Germinal center (tissue), 1 donor: Measurements from ENCODE around the gene CACHD1.
"Not testable (repeated sequence)": the region's sequence is repeated elsewhere in the genome, so short reads cannot be mapped to it uniquely, and the experiment has no call there.

ENCODE experiments used
- DNase-seq: peaks from one replicate; pipeline ENCODE4 v3.0.0; 2012; ENCODE audit warnings: mixed read lengths, low spot score

CACHD1 gene

DNA sequence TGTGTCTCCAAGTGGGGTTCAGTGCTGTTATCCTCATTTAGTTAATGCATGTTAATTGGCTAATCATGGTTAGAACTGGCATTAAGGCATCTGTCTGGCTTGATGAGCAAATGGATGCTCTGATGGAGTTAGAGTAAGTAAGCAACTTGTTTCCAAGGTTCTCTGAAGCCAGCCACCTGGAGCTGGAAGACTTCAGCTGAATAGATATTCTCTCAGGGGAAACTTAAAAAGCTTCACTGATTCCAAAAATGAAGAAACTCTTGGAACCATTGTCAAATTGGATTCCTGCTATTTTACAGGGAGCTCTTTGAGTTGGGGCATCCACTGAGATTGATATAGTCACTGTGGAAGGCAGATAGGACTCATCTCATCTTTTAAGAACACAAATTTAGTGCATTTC is 118.9 kb downstream of the CACHD1 start:
- DNase-seq = no peak

- DNase-seq = no peak
Measured at GRCh38 chr1:64590316-64590715, 120.4 kb downstream of the CACHD1 start.

DNA sequence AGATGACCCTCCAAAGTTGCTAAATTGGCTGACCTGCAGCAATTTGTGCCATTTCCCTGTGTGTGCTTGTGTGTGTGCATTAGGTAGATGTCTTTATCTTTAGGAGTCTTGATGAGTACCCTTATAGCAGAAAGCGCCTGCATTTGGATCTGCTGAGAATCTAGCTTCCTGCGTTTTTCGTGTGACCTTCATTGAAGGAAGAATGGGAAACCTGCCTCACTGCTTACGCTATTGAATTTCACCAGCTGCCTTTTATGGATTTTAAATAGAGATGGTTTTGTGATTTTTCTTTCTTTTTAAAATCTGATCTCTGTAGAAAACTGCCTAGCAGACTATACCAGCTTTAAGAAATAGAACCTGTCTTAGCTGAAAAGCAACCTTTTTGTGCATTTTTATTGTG is 124.5 kb downstream of the CACHD1 start:
- no peak for DNase-seq

GRCh38 chr1:64595871-64596515 is 126.1 kb downstream of the CACHD1 start:
- no peak for DNase-seq

DNA sequence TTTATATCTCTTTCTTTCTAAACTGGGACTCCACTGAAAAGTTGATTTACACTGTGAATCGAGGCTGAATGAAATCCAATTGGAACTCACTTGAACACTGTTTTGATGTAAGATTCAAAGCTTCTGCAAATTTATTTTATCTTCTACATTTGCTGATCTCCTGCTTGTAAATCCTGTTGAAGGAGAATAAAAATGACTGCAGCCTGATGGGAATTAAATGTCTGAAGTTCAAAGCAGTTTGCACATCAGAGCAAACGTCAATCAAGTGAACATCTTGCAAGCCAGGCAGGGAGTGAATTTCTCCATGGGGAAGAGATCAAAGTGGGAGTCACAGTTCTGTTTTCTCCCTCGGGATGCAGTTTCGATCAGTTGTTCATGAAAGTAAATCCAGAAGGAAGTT is 127.2 kb downstream of the CACHD1 start:
- no peak for DNase-seq

DNA sequence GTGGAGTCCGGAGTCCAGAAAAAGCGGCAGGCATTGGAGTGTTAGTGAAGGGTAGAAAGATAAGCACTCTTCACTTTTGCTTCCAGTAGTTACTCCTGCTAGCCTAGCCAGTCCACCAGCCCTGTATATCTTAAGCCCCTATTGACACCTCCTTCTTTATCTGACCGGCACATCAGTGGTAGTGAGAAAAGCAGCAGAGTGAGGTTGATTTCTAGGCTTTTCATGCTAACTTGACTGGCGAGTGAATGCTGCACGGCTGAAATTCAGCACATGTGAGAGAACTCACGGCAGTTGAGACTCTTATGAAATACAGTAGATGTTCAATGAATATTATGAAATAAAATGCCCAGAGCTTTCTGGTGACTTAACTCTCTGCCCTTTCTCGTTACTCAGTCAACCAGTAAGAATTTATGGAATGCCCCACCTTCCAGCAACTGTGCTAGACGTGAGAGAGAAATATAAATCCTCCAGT is 128.2 kb downstream of the CACHD1 start:
- DNase-seq = no peak

DNA sequence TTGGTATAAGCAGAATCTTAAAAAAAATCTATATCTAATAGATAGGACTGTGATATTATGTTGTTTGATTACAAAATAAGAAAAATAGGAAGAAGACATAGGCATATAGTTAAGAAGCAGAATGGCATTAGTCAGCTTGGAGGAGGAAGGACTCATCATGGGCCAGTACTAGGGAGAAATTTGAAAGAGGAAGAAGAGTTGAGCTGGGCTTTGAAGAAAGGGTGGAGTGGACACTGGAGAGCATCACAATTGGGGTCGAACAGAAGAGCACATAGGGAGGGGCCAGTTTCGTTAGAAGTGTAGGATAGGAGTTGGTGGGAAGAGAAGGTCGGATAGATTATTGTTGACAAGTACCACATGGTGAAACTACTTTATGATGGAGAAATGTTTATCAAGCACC is 129.3 kb downstream of the CACHD1 start:
- no peak for DNase-seq

GRCh38 chr1:64601207-64601606 is 131.3 kb downstream of the CACHD1 start:
- DNase-seq = no peak

DNA sequence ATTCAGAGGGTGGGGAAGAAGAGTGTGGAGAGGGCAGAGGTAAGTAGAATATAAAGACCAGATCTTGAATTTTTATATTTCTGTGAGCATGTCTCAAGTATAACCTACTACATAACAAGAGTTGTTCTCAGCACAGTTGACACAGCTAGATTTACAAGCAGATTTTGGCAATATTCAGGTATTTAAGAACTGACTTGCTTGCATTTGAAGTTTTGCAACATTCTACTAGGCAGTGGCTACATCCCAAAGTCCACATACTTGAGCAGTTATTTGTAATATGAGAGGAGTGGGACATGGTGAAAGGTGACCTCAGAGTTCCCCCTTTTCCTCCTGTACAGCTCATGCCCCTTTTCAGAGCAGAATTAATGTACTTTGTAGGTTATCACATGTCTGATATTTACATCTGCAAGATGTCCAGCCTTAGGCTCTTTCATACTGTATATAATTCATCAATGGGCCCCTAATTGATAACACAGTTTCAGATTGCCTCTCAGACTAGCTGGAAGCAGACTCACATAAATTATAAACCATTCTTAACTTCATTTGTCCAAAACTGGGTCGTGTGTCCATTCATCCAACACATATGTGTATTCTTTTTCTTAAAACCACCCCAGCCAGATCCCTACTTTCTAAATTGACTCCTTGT is 138.2 kb downstream of the CACHD1 start:
- no peak for DNase-seq

- no peak for DNase-seq
Measured at GRCh38 chr1:64608651-64609048, 138.7 kb downstream of the CACHD1 start.

GRCh38 chr1:64610950-64611349 is 141.0 kb downstream of the CACHD1 start:
- DNase-seq = not testable (repeated sequence)

DNA sequence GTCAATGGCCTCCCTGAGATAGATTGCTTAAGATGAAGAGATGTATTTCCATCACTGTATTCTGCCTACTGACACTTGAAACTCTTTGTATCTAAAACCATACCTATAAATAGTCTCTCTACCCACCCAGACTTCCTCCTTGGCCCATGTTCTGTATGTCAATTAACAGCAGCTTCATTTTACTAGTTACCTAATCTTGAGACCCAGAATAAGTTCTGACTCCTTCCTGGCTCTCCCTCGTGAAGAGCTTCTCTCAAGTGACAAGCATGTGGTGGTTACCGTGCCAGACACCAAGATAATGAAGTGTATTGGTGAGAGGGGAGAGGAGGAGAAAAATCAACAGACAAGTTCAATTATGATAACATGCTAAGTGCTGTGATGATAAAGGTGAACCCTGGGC is 146.1 kb downstream of the CACHD1 start:
- no peak for DNase-seq

DNA sequence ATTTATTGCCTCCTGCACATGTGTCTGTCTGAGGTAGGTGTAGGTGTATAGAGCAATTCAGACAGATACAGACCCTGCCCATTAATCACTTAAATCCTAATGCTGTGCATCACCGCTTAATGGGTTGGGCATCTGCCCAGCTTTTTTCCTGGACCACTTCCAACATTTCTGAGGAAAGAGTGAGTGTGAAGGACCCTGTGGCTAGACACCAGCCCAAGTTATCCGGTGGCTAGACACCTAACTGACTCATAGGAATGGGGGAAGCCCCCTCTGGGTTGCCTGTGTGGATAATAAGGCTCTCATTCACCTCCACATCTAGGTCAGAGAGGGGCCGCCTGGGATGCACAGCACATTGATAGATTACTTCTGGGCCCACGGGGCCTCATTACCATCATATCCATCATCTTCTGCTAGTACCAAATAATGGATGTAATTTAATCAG is 153.8 kb downstream of the CACHD1 start:
- no peak for DNase-seq

DNA sequence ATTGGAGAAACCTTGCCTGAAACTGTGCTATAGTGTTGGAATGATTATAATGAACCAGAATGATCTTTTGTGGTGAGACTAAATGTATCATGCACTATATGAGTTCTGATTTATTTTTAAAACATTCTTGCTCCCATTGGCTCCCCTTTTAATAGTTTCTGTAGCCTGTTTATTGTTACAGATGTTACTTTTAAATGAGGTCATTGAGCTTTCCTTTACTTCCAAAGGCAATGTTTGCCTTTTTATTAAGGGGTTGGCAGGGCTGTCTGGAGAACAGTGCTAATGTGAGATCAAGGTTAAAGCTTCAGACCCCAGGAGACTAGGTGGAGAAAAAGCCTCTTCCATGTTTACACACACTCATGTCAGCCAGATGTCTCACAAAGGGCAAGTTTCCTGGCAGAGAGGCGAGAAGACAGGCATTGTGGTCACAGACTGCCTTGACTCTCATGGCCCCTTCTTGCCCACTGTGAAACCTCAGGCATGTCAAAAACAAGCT is 154.3 kb downstream of the CACHD1 start:
- DNase-seq = no peak

DNA sequence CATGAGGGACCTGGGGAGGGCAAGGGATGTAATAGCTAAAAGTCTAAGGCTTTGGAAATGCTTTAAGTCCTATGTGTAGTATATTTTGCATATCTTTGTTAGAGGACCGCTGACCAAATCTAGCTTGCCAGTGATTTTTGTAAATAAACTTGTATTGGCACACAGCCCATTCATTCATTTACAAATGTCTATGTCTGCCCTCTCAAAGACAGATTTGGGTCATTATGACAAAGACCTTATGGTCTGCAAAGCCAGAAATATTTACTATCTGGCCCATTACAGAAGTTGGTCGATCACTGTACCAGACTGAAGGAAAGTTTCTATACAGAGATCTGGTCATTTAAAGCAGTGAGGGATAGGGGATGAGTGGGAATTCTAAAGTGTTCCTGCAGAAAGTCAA is 154.9 kb downstream of the CACHD1 start:
- no peak for DNase-seq

DNA sequence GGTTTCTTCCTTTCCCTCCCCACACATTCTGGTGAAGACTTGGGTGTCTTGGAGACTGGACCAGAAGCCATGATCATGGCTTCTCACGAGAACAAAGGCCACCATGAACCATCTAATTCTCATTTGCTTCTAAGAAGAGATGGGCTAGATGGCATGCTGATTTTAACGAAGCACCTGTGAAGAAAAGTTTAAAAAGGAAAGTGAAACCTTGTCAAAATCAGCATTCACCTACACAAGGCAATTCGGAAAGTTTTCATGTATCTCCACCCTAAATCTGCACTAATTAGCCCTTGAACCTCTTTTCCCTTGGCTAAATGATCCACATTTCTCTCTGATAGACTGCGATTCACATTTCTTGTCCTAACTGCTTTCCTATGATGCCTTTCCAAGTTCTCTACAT is 160.7 kb downstream of the CACHD1 start:
- DNase-seq = no peak

DNA sequence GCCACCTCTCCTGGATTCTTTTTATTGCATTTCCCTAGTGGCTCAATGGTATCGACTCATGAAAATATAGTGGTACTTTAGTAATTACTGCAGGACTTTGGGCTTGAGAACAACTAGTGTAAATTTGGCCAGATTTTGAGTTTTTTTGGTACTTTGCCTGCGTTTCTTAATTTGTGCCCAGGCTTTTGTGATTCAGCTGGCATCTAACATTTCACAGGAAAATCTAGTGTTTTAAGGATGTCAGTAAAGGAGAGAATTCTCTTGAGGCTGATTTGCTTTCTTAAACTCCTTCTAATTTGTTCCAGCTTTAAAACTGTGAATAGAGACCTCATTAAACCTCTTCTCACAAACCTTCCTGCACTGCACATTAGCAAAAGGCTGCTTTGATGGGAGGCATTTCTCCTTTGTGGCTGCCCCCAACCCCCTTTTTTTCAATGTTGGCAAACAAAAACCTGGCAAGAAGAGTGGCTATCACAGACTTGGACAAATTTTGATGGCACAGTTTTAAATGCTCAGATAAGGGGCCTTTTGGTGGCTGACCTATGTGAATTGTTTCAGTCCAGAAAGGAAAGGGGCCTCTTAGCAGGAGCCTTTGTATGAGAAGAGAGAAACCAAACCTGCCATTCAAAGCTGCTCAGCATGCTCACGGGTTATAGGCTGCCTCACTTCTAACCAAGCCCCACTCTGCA is 161.6 kb downstream of the CACHD1 start:
- DNase-seq = no peak

DNA sequence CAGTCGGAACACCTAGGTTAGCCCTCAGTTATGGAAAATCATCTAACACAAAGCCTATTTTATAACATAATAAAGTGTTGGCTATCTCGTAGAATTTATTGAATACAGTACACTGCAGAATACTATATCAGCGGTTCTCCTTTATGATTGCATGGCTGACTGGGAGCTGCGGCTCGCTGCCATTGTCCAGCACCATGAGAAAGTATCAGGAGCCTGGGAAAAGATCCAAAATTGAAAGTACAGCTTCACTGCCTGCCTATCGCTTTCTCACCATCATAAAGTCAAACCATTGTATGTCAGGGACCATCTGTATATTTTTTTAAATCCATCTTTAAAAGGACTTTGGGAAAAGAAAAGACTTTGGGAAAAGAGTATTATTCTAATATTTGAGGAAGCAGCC is 163.0 kb downstream of the CACHD1 start:
- DNase-seq = no peak

GRCh38 chr1:64645735-64646134 is 175.8 kb downstream of the CACHD1 start:
- no peak for DNase-seq

DNA sequence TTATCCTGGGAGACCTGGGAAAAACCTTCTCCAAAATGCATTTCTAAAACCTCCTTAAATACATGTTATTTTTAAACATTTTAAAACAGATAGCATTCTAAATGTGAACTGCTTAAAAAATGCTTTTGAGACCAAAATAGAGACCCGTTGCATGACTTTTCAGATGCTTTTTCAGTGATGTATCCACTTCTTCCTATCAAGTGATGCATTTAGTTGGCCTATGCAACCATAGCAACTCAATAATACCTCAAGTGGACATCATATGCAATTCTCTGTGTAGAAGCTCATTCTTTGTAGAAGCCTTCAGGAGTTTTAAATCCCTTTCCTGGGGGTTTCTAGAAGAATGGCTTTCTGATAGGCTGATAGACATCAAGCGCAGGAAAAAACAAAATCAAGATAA is 180.5 kb downstream of the CACHD1 start:
- no peak for DNase-seq

DNA sequence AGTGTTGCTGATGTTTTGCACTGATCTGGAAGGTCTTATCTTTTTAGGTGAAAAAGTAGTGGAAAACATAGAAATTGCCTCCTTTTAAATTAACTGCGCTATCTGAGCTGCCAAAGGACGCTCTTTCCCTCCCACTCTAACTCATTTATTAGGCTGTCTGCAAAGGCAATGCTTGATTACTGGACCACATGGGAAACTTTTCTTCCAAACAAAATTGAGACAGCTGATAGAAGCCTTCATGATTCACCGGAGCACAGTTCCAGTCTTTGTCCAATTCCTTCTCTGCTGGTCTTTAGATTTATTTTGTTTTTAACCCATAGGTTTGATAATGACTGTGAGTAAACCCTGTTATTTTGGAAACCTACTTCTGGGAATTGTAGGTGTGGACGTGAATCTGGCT is 181.9 kb downstream of the CACHD1 start:
- no peak for DNase-seq

DNA sequence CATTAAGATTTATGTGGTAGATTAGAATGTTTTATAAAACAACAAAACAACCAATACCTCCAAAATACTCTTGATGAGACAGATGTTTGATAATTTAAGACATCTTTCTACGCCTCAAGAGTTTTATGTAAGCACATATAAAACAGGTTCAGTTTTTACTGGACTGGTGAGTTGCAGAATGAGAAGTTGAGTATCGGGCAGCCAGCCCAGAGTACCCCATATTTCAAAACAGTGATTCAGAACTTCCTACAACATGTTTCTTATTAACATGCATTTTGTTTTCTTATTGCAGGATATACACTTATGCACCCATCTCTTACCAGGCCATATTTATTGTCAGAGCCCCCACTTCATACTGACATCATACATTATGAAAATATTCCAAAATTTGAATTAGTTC is 183.5 kb downstream of the CACHD1 start:
- no peak for DNase-seq
